Suppressor macrophage (primary cell): ENCODE results near the gene COL8A1.
"Not testable (repeated sequence)": the region's sequence is repeated elsewhere in the genome, so short reads cannot be mapped to it uniquely, and the experiment has no call there.

Experiments used
- DNase-seq, 4 experiments: peaks; one replicate each; pipeline ENCODE4 v3.0.0-alpha.2; 2020 to 2022

The COL8A1 gene

GRCh38 chr3:99808163-99808794, 169.9 kb downstream of the COL8A1 start:
- DNase-seq: peak; percentile 54 to 72 (median 70)

- DNase-seq: no peak
Observed at GRCh38 chr3:99809565-99809964, 171.2 kb downstream of the COL8A1 start.

- no peak for DNase-seq
Observed at GRCh38 chr3:99810403-99810802, 172.0 kb downstream of the COL8A1 start.

- DNase-seq: no peak
Observed at GRCh38 chr3:99817047-99817436, 178.6 kb downstream of the COL8A1 start.

GRCh38 chr3:99817437-99818240, 179.2 kb downstream of the COL8A1 start, which contains the start of gene CMSS1:
CMSS1 (plus strand) TSS chr3:99817862.
- DNase-seq: peak; percentile 96 to 98 (median 96)

- no peak for DNase-seq
Observed at GRCh38 chr3:99818818-99819217, 180.4 kb downstream of the COL8A1 start.

DNA sequence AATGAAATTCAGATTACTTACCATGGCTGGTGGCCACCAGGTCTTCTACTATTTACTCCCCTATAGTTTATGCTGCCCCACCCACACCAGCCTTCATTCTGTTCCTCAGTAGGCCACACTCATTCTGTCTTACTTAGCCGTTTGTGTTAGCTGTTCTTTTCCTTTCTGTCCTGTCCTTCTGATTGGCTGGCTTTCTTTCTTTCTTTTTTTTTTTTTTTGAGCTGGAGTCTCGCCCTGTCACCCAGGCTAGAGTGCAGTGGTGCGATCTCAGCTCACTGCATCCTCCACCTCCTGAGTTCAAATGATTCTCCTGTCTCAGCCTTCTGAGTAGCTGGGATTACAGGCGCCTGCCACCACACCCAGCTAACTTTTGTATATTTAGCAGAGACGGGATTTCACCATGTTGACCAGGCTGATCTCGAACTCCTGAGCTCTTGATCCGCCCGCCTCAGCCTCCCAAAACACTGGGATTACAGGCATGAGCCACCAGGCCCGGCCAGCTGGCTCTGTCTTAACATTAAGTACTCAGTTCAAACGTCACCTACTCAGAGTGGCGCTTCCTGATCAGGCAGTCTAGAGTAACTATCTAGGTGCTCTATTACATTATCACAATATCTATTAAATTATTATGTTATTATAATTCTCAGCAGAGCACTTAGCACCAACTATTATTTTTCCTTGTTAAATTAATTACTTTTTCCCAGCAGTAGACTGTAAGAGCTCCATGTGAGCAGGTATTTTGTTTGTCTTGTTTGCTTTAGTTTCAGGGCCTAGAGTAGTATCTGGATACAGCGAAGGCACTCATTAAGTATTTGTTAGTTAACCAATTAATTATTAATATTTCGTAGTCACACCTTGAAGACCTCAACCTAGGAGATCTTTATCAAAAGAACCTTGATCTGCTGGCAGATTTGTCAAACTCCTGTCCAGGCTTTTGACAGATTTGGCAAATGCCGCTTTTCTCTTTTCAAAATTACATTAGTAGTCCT, 185.6 kb downstream of the COL8A1 start:
- DNase-seq: no peak

GRCh38 chr3:99825004-99825640, 186.7 kb downstream of the COL8A1 start:
- no peak for DNase-seq

DNA sequence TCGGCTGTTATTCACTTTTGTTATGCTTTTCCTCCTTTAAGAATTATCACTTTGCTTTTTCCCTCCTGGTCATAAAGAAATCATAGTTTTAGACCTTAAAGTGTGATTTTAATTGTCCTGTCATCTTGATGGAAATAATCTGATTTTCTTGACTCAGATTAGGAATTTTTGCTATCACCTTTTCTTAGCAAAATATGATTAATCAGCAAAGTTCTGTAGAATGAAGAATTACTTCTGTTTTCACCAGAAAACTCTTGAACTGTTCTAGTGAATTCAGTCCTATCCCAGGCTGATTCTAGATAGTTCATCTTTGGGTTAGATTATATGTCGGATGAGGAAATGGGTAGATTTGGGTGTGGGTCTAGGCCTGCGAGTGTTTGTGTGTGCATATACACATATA, 191.4 kb downstream of the COL8A1 start:
- no peak for DNase-seq

DNA sequence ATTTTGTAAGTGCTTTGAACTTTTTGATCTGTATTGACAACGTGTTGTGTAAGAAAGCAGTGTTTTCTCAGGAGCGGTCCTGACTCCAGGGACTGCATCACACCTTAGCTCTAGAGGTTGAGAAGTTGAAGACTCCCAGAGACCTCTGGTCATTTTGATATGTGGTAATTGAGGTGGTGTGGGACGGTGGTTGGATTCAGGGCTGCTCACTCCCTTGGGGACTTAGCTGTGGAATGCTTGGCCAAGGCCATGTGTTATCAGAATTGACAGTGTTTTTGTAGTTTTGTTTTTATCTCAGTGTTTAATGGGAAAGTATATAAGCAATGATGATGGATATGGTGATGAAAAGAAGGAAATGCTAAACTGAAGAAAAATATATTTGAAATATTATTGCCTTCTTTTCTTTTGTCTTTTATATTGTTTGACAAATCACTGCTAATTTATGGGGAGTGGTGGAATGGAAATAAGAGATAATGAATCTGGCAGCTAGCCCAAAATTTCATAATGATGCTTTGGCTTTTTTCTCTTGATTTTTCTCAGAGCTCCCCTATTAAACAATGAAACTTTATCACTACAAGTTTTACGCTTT, 195.3 kb downstream of the COL8A1 start:
- DNase-seq: no peak

GRCh38 chr3:99834211-99834957, 196.0 kb downstream of the COL8A1 start:
- DNase-seq: no peak

DNA sequence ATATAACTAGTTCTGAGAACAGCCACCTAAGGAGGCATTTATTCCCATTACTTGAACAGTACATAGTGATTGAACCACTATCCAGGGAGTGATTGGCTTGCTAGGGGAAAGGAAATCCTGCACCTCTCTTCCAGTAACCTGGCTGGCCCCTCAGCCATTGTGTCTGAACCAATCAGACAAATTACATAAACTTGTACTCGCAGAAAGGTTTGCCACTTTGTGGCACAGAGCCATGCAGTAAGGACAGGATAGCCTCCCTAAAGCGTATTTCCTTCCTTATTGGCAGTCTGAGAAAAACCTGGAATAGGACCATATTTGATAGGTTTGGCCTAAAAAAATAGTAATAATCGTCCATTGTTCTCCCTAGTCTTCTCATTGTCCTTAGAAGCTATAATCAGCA, 198.3 kb downstream of the COL8A1 start:
- no peak for DNase-seq

GRCh38 chr3:99837715-99838114, 199.3 kb downstream of the COL8A1 start:
- DNase-seq: no peak

DNA sequence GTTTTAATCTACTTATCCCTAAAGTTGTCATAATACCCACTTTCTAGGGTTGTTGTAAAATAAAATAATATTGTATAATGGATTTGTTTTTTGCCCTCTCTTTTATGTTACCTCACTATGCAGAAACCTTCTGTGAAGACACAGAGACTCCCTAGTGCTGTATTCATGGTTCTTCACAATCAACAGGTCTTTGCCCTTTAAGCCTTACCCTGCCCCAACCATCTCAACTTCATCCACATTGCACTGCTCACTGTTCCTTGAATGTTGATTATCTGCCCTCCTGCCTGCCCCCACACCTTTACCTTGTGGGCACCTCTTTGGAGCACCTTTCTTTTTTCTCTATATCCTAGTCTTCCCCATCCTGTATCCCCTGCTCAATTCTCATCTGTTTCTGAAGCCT, 200.4 kb downstream of the COL8A1 start:
- DNase-seq: no peak

DNA sequence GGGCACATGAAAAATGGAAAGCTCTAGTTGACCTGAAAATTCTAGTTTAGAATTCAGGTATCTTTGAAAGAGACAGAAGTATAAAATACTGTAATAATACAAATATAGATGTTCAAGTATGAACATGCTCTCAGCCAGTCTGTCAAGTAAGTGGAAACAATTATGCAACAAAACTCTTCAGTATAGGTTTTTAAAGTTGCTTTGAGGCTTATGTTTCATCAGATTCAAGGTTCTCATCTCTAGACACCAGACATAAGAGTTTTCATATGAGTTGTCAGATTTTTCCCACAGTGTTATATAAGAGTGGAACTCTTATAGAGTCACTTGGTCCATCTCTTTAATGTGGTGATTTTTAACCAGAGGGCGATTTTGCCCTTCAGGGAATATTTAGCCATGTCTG, 201.2 kb downstream of the COL8A1 start:
- DNase-seq: no peak

GRCh38 chr3:99841949-99842348, 203.6 kb downstream of the COL8A1 start:
- not testable (repeated sequence) for DNase-seq

DNA sequence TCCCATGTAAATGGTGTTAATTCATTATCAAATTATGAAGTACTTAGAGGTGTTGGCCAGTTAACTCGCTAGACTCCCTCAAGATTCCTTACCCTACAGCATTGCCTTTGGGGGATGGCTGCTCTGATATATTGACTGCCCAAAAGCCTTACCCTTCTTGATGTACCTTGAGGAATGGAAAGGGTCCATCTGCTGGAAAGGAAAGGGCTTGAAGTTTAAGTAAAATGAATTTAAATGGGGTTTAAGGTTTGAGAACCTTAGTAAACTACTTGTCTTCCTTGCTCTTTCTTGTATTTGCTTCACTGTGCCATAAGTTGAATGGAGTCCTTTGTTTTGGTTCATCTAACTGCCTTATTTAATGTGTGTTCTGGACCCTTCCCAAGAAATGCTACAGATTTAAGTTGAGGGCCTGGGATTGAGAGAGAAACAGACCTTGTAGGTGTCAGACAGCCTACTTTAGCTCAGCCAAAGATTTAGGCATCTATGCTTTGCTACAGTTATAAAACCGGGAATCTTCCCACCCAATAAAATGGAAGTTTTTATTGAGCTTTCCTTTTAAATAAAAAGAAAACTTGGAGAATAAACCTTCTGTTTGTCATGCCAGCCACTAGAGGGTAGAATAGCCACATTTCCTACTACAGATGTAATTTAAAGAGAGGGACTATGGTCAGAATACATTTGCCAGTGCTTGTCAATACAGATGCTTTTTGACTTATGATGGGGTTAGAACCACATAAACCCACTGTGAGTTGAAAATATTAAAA, 204.6 kb downstream of the COL8A1 start:
- peak; percentile 15 to 69 (median 41) for DNase-seq

DNA sequence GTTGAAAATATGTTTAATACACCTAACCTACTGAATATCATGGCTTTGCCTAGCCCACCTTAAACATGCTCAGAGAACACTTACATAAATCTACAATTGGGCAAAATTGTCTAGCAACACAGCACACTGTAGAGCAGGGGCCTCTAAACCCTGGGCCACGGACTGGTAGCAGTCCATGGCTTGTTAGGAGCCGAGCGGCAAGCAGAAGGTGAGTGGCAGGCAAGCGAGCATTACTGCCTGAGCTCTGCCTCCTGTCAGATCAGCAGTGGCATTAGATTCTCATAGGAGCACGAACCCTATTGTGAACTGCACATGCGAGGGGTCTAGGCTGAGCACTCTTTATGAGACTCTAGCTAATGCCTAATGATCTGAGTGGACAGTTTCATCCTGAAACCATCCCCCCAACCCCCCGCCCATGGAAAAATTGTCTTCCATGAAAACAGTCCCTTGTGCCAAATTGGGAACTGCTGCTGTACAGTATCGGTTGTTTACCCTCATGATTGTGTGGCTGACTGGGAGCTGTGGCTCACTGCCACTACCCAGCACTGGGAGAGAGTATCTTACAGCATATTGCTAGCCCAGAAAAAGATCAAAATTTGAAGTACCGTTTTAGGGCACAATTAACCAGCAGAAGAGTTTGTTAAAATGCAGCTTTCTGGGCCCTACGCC, 205.3 kb downstream of the COL8A1 start:
- no peak for DNase-seq

DNA sequence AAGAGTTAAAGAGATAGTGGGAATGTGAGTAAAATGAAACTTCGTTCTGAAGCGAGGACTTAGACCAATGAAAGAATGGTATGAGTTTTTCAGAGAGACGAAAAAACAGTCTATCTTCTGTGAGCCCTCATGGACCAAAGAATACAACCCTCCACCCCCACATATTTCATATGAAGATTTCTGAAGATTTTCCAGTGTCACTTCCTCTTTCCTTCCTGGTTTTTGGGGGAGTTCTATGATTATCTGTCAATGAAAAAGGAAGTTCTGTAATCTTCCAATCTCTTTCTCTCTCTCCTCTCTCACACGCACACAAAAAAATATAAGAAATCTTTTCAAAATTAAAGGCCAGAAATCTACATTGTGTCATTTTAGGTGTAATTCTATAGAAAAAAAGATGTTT, 206.9 kb downstream of the COL8A1 start:
- peak; percentile 9 to 73 (median 56) for DNase-seq

DNA sequence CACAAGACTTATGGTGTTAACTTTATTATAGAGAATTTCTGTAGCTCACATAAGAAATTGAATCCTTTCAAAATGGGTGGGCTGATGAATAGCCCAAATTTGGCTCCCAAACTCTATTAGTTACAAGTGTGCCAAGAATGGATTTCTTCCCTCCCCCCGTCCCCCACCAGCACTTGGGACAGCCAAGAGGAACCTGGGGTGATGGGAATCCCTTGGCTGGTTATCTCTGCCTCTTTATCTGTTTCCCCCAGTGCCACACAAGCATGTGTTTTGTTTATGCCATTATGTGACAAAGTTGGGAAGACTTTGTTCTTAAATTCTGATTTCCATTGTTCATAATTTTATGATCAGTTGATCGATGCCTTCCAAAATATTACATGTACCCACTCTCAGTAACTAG, 207.6 kb downstream of the COL8A1 start:
- no peak for DNase-seq
